GM18519 (cell line): Measurements from ENCODE around the gene CREB1.
A peak's percentile ranks its signal among the peaks of the same experiment; 100 is the strongest.

Source experiments
- ATAC-seq: cut with Tn5 transposase; IDR thresholded peaks from one replicate; pipeline ENCODE4 v1.9.1; 2021; ENCODE audit warnings: mild to moderate bottlenecking, moderate library complexity; ENCODE audit not compliant: unreplicated experiment, low FRiP score

The CREB1 gene

DNA sequence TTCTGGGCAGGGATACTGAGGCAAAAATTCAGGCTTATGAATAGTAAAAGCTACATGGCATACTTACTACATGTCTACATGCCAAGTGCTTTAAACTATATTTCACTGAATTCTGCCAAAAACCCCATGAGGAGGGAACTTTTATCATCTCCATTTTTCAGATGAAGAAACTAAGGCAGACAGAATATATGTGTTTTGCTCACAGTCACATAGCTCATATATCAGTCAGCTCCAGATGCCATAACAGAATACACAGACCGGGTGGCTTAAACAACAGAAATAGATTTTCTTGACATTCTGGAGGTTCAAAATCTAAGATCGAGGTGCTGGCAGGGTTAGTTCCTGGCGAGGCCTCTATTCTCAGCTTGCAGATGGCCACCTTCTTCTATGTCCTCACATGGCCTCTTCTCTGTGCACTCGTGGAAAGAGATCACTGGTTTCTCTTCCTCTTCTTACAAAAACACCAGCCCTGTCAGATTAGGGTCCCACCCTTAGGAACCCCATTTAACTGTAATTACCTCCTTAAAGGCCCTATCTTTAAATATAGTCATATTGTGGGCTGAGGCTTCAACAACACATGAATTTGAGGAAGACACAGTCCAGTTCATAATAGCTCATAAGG, 27.1 kb upstream of the CREB1 start:
- ATAC-seq = no peak

DNA sequence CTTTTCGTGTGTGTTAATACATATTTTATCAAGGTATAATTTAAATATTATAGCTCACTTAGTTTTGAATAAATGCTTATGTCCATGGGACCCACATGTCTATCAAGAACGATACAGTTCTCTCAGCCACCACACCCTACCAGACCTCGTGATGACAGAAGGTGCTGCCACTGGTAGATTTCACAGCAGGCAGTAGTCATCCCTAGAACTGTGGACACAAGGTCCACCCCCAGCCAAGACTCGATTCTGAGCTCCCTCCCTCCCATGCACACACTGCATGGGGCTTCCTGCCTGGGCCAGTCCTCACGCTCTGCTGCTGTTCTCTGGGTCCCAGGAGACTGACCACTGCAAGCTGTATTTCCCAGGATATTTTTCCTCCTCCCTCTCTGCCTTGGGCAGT, 26.5 kb upstream of the CREB1 start:
- no peak for ATAC-seq

DNA sequence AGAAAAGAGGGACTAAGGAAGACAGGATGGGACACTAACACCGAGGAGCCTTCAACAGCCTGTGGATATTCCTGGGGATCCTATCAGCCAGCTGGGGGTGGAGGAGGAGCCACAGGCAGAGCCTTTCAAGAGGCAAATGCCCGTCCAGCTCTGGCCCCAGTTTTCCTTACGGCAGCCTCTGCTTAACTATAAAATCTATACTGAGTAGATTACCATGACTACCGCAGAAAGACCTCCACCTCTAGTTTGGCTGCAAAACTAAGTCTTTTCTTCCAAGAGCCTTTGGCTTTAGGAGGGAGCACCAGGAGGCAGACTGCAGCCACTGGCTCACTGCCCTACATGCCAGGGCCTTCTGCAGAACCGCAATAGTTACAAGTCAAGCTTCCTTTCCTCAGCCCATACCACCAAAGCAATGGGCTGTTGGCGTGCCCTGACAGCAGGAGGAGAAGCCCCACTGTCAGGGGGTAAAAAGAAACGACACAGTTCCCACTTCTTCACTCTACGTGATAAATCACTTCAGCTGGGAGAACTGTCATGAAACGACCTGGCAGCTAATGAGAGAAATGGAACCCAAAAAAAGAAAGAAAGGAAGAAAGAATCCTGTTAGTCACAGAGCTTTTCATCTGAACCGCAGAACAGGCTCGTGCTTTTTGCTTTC, 25.1 kb upstream of the CREB1 start:
- ATAC-seq = no peak

DNA sequence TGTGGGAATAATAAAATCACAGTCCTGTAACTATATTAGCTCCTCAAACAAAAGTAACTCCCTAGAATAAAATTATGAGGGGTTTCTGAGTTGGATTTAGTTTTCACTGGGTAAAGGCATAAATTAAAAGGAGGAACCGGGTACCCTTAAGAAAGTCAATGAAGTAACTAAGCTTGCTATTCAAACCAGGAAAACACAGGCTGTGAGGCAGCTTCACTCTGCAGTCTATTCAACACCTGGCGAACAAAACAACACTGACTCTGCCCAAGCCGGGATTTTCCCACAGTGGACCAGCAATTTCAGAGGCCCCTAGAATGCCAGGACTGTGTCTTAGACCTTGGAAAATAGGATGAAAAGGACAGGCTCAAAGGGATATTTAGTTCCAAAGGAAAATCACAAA, 24.6 kb upstream of the CREB1 start:
- no peak for ATAC-seq

DNA sequence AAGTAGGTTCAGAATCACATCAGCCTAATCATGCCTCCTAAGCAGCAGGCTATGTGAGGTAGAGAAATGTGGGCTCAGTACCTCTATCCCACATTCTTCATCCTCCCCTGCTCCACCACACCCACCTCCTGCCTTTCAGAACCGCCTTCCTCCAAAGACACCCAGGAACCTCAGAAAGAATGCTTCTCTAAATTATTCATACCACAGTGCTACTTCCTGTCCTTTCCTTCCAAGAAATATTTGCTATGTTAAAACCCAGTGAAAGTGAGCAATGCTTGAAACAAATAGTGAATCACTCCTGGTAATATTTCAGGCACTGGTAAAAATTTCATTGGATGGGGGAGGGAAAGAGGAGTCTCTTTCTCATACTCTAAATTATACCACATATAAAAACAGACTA, 24.0 kb upstream of the CREB1 start:
- ATAC-seq = no peak

DNA sequence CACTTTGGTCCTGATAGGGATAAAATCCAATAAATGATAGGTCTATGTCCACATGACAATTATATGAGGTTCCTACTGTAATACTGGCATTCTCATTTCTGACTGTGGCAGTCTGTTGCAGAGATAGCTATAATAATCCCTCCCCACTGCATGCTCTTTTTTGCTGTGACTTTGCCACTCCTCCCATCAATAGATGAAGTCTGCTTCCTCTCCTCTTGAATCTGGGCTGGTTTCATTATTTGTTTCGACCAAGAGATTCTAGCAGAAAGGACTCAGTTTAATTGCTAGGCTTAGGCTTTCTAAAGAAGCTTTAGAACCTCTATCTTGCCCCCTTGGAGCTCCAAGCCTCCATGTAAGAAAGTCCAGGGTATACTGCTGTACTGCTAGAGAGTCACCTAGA, 23.3 kb upstream of the CREB1 start:
- no peak for ATAC-seq

DNA sequence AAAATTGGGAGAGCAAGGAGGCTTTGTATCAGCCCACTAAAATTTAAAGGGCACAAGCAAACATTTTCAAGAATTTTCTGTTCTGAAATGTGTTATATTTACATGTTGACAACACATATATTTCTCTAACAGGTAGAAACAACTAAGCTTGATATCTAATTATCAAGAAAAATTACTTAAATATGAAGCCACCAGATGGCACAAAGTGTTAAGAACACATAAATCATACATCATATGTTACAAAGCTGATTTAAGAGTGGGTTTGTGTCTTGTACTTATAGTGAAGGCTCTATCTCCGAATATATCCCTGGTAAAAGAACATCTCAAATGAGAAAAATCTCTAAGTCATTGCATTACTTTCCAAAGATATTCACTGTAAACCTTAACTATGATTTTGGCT, 19.6 kb upstream of the CREB1 start:
- ATAC-seq = no peak

DNA sequence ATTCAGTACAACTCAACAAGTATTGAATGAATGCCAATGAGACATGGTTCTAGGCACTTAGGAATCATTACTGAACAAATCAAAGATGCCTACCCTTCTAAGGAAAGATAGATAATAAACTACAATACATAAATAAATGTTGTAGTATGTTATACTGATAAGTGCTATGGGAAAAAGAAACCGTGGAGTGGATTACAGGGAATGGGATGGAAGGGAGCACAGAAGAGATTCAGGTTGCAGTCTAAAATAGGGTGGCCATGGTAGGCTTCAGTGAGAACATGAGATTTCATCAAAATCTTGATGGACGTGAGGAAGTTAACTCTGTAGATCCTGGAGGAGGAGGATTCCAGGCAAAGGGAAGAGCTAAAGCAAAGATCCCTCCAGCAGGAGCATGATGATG, 17.9 kb upstream of the CREB1 start:
- no peak for ATAC-seq

DNA sequence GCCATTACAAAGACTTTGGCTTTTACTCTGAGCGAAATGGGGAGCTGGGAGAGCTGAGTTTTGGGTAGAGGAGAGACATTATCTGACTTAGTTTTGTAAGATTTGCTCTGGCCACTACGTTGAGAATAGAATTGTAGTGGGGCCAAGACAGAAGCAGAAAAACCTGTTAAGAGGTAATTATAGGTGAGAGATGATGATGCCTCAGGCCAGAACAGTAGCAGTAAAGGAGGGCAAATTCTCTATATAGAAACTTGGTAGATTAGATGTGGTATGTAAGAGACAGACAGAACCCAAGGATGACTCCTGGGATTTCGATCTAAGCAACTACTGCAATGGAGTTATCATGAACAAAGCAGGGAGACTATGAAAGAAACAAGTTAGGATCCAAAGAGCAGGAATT, 17.4 kb upstream of the CREB1 start:
- ATAC-seq = no peak

DNA sequence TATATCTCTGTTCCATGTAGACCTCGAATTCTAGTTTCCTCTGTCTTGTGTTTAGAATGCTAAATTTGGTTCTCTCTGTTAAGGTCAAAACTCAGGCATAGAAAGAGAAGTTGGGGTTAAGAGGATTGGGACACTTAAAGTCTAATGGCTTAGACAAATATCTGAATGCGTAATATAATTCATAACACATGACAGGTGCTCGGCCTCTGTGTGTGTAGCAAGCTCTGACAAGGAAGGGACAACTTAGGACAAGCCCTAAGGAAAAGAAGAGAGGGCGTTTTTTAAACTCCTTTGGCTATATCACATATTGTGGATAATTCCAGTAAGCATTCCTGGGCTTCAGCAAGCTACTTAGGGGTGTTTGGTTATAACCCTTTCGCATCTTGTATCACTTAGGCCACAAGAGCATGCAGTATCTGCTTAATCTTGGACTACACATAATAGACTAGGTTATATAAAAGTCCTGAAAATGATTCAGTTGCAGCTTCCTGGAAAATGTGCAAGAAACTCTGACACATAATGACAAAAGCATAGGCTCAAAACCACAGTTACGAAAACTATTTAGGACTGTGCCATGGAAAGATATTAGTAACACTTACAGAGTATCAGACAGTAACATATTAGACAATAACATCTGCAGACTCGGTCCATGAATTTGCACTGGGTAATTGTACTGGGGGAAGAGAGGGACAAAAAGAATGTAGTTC, 16.1 kb upstream of the CREB1 start:
- no peak for ATAC-seq

DNA sequence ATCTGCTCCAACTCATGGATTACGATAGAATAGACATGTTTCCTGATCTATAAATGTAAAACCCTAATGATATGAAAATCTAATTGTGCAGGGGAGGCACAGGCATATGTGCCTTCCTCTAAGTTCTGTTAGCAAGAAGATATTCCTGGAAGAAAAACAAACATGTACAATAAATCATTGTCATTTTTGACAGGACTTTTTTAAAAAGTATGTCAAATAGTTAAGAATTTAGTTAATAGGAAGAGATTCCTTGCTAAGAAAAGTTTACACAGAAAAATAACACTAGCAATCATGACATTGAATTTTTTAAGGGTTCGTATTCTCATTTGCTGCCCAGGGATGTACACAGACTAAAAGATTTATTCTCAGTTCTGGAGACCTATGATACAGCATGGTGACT, 15.3 kb upstream of the CREB1 start:
- no peak for ATAC-seq

DNA sequence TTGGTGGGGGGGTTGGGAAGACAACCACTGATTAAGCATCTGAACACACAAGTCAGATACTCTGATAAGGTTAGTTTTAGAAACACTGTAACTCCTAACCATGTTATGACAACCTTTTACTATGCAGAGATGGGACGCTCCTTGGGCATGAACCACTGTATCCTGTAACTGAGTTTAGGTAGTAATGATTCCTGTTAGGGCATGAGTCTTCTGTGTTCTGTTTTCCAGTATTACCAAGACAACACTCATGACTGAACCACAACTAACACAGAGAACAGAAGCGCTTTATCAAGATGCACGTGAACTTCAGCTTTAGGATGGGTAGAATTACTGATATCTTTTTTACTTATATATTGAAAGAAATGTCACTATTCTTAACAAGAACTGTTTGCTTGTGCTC, 14.1 kb upstream of the CREB1 start:
- ATAC-seq = no peak

DNA sequence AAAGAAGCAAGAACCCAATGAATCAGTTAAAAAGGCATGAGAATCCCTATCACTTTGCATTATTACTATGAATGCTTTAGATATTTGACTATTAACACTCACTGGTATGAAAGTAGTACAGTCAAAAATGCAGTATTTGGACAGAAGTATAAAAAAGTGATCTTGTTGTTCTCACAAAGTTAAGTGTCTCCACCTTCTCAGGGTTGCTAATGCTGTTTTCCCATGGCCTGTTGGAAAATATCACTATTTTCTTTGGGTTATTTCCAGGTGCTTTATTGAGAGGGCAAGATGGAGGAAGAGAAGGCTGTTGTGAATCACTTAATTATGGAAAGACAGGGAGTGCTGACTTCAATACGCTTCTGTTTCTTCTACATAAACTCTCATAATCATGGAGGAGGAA, 13.6 kb upstream of the CREB1 start:
- no peak for ATAC-seq

DNA sequence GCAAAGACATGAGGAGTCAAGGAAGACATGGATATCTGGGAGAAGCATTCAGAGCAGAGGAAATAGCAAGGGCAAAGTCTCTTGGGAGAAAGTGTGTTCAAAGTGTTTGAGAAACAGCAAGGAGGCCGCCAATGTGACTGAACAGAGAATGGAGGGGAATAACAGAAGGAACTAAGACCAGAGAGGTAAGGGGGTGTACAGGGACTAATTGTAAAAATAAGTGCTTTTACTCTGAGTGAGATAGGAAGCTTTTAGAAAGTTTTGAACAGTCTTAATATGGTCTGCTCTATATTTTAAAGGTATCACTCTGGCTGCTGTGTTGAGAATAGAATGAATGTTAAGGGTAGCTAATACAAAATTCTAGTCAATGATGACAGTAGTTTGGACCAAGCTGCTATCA, 6.8 kb upstream of the CREB1 start:
- no peak for ATAC-seq

DNA sequence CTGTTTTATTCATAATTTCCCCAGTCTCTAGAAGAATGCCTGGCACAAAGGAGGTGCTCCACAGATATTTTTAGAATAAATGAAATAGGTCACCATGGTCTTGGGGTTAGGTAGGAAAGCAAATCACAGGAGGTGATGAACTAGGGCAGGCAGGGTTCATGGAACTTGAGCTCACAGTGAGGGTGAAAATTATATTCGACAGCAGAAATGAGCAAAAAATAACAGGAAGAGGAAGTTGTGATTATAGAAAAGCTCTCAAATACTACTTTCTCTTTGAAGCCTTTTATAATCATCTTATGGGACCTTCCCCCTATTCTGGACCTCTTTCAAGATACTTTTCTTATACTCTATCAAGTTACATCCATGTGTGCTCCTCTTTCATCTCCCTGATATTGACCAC, 4.5 kb upstream of the CREB1 start:
- no peak for ATAC-seq

DNA sequence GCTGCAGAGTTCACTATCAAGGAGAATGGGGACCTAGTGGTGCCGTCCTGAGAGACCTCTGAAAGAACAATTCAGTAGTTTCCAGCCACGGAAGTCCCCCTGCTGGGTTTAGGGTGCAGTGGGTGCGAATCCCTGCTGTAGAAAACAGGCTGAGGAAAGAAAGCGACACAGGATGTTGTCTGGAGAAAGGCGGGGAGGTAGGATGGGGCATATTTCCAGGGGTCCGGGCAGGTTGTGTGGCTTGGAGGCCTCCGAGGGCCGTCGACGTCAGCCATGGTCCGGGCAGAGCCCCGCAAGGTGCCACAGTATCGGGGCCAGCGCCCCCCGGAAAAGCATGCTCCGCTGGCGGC, 807 bp upstream of the CREB1 start:
- ATAC-seq = no peak

DNA sequence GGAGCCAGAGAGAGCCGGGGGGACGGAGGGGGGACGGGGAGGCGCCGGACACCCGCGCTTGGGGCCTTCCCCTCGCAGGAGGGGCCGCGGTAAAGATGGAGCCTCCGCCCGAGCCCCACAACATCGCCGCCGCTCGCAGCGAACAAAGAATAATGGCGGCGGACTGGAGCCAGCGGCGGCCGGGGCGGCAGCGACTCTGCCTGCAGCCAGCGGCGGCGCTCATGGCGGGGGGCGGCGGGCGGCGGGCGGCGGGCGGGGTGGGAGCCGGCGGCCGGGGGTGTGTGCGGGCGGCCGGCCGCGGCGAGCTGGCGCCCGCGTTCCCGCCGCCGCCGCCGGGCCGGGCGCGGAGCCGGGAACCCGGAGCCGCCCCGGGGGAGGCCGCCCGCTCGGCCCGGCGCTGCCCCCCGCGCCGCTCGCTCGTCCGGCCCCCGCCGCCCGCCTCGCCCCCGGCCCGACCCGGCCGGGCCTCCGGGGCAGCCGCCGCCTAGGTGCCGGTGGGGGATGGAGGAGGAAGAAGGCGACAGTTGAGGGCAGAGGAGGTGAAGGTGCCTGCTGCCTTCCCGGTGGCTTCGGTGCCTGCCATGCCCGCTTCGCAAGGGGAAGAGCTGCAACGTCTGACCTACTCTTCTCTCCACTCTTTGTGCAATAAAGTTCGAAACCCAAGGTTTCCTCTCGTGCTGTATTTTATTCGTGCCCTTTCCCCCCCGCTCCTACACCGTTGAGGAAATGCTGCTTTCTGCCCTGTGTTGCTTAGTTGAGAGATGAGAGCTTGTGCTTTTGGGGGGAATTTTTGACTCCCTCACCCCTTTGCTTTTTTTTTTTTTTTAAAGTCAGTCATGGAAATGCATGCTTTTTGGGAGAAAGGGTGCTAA, 634 bp downstream of the CREB1 start:
- peak; percentile 1 for ATAC-seq

DNA sequence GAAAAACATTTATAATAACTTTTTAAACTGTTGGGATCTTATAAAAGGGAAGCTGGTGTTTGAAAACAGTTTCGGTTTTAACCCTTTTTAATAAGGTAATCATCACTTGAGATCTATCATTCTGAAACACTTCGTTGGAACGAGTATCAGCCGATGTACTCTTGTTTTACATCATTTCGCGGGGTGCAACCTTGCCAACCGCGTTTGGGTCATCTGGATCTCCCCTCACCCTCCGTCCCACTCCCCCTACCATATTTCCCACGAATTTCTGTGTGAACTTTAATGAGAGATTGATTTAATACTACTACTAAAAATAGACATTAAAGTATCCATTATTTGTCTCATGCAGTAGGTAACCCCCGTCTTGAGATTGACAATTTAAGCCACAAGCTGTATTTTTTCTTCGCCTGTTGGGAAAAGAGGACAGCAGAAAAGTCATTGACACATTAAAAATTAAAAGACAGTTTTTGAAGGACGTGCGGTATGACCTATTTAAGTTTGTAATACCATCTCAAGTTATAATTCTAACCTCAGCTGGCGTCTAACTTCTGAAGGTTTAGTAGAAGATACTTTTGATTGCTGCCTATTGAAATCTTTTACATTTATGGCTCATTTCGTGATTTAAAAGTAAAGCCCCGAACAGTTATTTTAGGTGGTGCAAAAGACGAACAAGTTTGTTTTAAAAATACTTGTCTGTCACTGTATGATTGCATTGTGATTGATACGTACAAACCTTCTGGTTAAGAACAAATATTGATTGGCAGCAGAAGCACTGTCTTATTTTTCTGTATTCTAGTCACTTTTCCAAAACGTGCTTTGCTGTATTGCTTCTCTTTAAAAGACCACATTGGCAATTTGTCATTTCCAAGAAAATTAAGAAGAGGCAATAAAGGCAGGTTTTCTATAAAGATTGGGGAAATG, 1.5 kb downstream of the CREB1 start:
- no peak for ATAC-seq

DNA sequence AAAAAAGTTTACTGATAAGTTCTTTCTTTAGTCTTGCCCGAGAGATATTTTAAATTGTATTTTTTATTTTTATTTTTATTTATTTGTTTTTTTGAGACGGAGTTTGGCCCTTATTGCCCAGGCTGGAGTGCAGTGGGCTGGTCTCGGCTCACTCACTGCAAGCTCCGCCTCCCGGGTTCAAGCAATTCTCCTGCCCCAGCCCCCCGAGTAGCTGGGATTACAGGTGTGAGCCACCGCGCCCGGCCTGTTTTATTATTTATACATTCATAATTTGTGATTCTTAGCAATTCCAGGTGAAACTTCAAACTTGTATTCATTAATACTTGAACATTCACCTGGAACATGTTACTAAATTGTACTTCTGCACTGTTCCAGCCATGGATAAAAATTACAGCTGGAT, 2.9 kb downstream of the CREB1 start:
- no peak for ATAC-seq

DNA sequence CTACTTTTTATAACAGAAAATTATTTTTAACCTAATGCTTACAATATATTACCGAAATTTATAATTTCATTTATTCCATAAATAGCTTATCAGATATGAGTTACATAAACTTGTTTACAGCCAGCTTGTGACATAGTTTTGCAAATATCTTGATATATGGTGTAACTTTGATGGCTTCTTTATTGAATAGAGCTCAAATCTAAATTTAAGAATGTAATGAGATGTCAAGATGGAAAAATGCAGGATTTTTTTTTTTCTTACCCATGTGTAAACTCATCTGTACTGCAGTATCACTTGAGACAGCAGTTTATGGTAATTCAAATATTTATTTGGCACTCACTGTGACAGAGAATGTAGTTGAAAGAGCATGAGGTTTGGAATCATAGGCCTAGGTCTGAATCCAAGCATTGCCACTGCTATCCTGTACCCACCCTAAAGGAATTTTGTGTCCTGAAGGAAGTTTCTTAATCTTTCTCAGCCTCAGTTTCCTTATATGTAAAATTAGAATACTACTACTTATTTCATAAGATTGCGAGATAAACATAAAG, 3.8 kb downstream of the CREB1 start:
- no peak for ATAC-seq
